Activated CD8-positive, alpha-beta memory T cell treated with anti-CD3 and anti-CD28 coated beads, Interleukin-2, amount 10 ng/mL, durations not matched to agents 7 days and 5 days (primary cell): ENCODE results near the gene THPO. TPM values are rescaled to one million over a fixed set of nuclear protein-coding genes. Genes with fewer than 3 reads are reported as not detected.

Experiments used
- ATAC-seq: fragments of 150-1000 bp; cut with Tn5 transposase; one replicate; pipeline ENCODE4 v1.10.0; 2021; ENCODE audit warnings: moderate library complexity
- CTCF ChIA-PET: fragments of 350-600 bp; sonication (Branson Sonifier 250); formaldehyde crosslinking; loops from one replicate; lab custom pipeline; 2021; ENCODE audit warnings: antibody characterized with exemption; lab: Charles Lee
- DNase-seq: peaks from one replicate; pipeline ENCODE4 v3.0.0-alpha.2; 2020
- H3K27ac Mint-ChIP-seq: one replicate; pipeline ENCODE4 v1.8.0; 2021; ENCODE audit warnings: mild to moderate bottlenecking, mixed read lengths
- H3K27me3 Mint-ChIP-seq: one replicate; pipeline ENCODE4 v1.8.0; 2021; ENCODE audit warnings: mixed read lengths
- H3K36me3 Mint-ChIP-seq: one replicate; pipeline ENCODE4 v1.8.0; 2021; ENCODE audit warnings: mild to moderate bottlenecking, mixed read lengths
- H3K4me1 Mint-ChIP-seq: one replicate; pipeline ENCODE4 v1.8.0; 2021; ENCODE audit warnings: mixed read lengths
- H3K4me3 Mint-ChIP-seq: one replicate; pipeline ENCODE4 v1.8.0; 2021; ENCODE audit warnings: mild to moderate bottlenecking, moderate library complexity, mixed read lengths
- H3K9me3 Mint-ChIP-seq: one replicate; pipeline ENCODE4 v1.8.0; 2022; ENCODE audit warnings: low read depth, mixed read lengths
- total RNA-seq, 2 experiments: library from RNA; stranded (reverse); gene quantifications; one replicate each; pipeline ENCODE4 v1.2.3, GENCODE V29; 2021

The THPO gene
- total RNA-seq, 2 experiments from 2014 or later: not detected

DNA sequence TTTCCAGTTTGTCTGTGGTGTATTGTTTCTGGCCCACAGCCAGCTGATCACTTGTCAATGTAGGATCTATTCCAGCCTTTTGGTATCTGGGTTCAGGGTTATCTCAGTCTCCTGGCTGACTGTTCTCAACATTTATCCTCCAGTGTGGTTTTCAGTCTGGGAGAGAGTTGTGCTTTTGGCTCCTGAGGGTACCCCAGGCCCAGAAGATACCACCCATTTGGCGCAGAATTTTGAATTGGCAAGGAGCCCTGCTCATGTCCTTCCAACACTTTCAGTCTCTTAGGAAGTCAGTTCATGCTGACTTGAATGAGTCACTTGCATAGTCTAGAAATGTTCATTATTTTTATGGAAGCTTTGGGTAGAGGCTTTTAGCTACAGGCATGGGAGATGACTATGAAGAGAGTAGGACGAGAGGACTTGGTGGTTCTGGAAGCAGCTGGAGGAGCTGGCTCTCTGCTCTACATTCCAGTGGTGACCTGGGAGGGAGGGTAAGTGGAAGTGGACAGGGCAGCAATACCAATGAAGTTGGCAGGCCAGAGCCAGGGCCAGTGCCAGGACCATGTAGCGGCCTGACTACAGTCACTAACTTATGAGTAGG, 9.3 kb downstream of the THPO start:
- peaks cover 29% of the 10 kb centered on the region for H3K4me1 Mint-ChIP-seq
- no peaks in the 10 kb centered on the region for H3K9me3 Mint-ChIP-seq
- peaks cover 5% of the 10 kb centered on the region for H3K27me3 Mint-ChIP-seq
- no peak overlapping the region for H3K27ac Mint-ChIP-seq
- H3K36me3 Mint-ChIP-seq: peaks cover 39% of the 10 kb centered on the region
- no peak for DNase-seq
- no peak overlapping the region for H3K4me3 Mint-ChIP-seq
- CTCF ChIA-PET: interaction anchor here (1.3 to 5.4 kb wide), 4 partner anchors 10 to 175 kb away, joined by 3 to 36 read pairs (median 3); no protein-coding TSS in a partner anchor
- no peak for ATAC-seq

GRCh38 chr3:184368116-184368515, 9.9 kb downstream of the THPO start:
- CTCF ChIA-PET: interaction anchor here (1.1 to 1.4 kb wide), 4 partner anchors 9 to 176 kb away, joined by 3 read pairs; no protein-coding TSS in a partner anchor
- no peak for DNase-seq
- Mint-ChIP-seq H3K27me3 (no peaks in the 10 kb centered on the region), H3K9me3 (no peaks in the 10 kb centered on the region), H3K27ac (no peak overlapping the region), H3K4me3 (no peak overlapping the region), H3K4me1 (peaks cover 32% of the 10 kb centered on the region), H3K36me3 (peaks cover 41% of the 10 kb centered on the region)
- no peak for ATAC-seq

DNA sequence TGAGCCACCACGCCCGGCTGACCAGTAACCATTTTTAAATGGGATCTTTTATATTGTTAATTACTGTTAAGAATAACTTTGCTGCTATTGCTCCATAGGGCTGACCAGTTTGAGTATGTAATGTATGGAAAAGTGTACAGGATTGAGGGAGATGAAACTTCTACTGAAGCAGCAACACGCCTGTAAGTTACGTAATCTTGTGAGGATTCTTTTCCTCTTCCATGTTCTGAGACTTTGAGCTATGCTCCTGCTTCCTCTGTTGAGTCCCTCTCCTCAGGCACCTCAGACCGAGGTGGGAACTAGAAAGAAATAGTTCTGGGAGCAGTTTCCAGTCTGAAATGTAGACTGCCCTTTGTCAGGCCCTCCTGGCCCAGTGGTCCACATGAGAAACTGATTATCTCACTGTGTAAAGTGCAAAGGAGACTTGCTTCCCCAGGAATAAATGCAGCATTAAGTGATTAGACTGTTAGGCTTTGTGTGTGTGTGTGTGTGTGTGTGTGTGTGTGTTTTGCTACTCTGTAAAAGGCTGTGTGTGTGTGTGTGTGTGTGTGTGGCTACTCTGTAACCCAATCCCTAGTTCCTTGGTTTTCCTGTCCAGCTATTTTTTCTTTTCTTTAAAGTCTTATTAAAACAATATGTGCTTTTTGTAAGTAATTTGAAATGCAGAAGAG, 11.3 kb downstream of the THPO start:
- H3K27me3 Mint-ChIP-seq: no peaks in the 10 kb centered on the region
- H3K36me3 Mint-ChIP-seq: peaks cover 41% of the 10 kb centered on the region
- ATAC-seq: no peak
- H3K4me1 Mint-ChIP-seq: peaks cover 31% of the 10 kb centered on the region
- DNase-seq: no peak
- CTCF ChIA-PET: interaction anchor here (1.1 to 1.8 kb wide), 2 partner anchors 14 to 147 kb away, joined by 3 to 6 read pairs; no protein-coding TSS in a partner anchor
- H3K9me3 Mint-ChIP-seq: no peaks in the 10 kb centered on the region
- H3K4me3 Mint-ChIP-seq: no peak overlapping the region
- H3K27ac Mint-ChIP-seq: no peak overlapping the region

DNA sequence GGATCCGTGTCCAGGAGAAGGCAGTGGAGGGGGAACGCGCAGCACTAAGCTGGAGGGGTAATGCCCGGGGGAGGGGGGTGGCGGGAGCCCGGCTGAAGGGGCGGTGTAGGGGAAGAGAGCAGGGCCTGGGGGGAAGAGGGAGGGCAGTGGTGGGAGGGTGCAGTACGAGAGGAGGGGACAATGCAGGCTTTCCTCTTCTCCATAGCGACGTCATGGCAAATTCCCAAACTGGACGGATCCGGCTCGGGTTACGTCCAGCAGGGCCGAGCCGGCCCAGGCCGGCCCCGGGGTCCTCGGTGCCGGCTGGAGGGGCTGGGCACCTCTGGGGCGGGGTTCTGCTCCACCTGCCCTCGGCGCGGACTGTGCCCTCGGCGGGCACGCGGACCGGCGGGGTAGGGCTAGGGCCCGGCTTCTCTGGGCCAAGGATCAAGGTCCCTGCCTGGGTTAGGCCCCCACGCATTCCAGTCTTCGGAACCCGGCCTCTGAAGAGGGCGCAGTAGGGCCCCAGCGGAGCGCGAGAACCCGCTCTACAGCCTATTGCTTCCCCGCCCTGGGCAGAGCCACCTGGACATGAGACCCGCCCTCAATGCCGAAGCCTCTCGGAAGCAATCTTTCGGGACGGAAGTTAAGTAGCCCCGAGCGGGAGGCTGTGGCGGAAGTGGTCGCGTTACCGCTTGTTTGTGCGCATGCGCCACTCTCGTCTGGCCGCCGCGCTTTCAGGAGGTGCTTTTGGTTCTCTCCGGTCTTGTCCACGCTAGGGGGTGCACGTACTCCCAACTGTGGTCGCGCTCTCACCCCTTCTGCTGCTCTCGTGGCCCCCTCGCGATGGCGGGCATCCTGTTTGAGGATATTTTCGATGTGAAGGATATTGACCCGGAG, 15.1 kb downstream of the THPO start:
- H3K36me3 Mint-ChIP-seq: peaks cover 29% of the 10 kb centered on the region
- H3K27ac Mint-ChIP-seq: peak overlapping the region; percentile 96
- H3K27me3 Mint-ChIP-seq: peaks cover 5% of the 10 kb centered on the region
- CTCF ChIA-PET: interaction anchor here (1.2 to 1.6 kb wide), 6 partner anchors 9 to 478 kb away, joined by 3 to 11 read pairs (median 3); partner anchors contain the start of gene PARL
- peak; percentile 99 for DNase-seq
- peak; percentile 86 for ATAC-seq
- peaks cover 36% of the 10 kb centered on the region for H3K4me1 Mint-ChIP-seq
- H3K9me3 Mint-ChIP-seq: no peaks in the 10 kb centered on the region
- H3K4me3 Mint-ChIP-seq: peak overlapping the region; percentile 94

DNA sequence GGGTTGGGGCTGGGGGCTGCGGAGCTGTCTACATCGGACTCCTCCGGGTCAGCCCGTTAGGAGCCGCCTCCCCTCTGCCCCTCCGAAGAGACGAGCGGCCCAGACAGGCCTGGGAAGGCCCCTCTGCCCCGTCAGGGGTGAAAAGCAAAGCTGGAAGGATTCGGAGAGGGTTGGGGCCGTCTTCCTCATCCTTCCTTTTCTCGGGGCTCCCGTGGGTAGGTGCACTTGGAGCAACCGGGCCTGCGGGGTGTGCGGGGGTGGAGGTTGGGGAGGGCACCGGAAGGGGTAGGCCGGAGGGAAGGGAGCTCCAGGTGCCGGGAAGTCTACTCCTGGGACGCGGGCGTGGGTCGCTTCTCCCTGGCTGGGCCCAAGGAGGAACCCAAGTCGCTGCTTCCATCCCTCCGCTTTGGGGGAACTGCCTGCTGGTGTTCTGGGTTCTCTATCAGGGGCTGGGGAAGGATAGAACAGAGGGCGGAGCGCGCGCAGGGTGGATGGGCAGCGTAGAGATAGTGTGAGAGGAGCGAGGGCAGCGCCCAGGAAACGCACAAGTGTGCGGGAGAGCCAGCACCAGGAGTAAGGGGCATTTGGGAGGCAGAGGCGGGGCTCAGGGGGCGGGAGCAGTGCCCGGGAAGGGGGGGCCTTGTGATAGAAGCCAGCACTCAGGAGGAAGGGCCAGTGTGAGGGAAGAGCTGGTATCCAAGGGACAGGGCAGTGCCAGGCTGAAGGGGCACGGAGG, 15.9 kb downstream of the THPO start:
- Mint-ChIP-seq H3K4me1 (peaks cover 36% of the 10 kb centered on the region), H3K4me3 (peak overlapping the region; percentile 94), H3K9me3 (no peaks in the 10 kb centered on the region), H3K36me3 (peaks cover 23% of the 10 kb centered on the region), H3K27ac (peak overlapping the region; percentile 96), H3K27me3 (peaks cover 5% of the 10 kb centered on the region)
- peak; percentile 28 for ATAC-seq
- peak; percentile 65 for DNase-seq
- CTCF ChIA-PET: interaction anchor here (0.8 to 1.7 kb wide), 9 partner anchors 9 to 478 kb away, joined by 3 to 11 read pairs (median 3); partner anchors contain the start of genes EPHB3 and PARL

- Mint-ChIP-seq H3K4me1 (peaks cover 31% of the 10 kb centered on the region), H3K27ac (peak within 1 kb of the TSS; percentile 96), H3K9me3 (no peaks in the 10 kb centered on the region), H3K4me3 (peak within 1 kb of the TSS; percentile 94), H3K27me3 (peaks cover 5% of the 10 kb centered on the region), H3K36me3 (peaks cover 18% of the 10 kb centered on the region)
- CTCF ChIA-PET: interaction anchor here (0.8 to 1.7 kb wide), 8 partner anchors 9 to 200 kb away, joined by 3 to 11 read pairs (median 3); partner anchors contain the start of gene EPHB3
- DNase-seq (peak; percentile 61), ATAC-seq (peak; percentile 50)
Observed at GRCh38 chr3:184361532-184361931, 16.5 kb downstream of the THPO start, which contains the start of the genes CLCN2 and POLR2H. CLCN2 (minus strand) TSS chr3:184361605; CDS start chr3:184361479, 126 bp downstream. POLR2H (plus strand) TSS chr3:184361710; CDS start chr3:184363493, 1,783 bp downstream.

- DNase-seq: no peak
- Mint-ChIP-seq H3K9me3 (no peaks in the 10 kb centered on the region), H3K4me1 (peaks cover 28% of the 10 kb centered on the region), H3K27ac (no peak overlapping the region), H3K36me3 (peaks cover 15% of the 10 kb centered on the region), H3K27me3 (peaks cover 5% of the 10 kb centered on the region), H3K4me3 (peak overlapping the region; percentile 63)
- no peak for ATAC-seq
- CTCF ChIA-PET: interaction anchor here (0.9 to 2.0 kb wide), 3 partner anchors 8 to 72 kb away, joined by 3 to 6 read pairs (median 3); no protein-coding TSS in a partner anchor
Observed at GRCh38 chr3:184360929-184361531, 17.0 kb downstream of the THPO start.

GRCh38 chr3:184360070-184360928, 17.7 kb downstream of the THPO start:
- CTCF ChIA-PET: interaction anchor here (1.0 to 2.0 kb wide), 3 partner anchors 11 to 180 kb away, joined by 3 to 6 read pairs (median 3); no protein-coding TSS in a partner anchor
- ATAC-seq: no peak
- DNase-seq: no peak

GRCh38 chr3:184359610-184360009, 18.4 kb downstream of the THPO start:
- H3K9me3 Mint-ChIP-seq: no peaks in the 10 kb centered on the region
- ATAC-seq (no peak), DNase-seq (no peak)
- H3K36me3 Mint-ChIP-seq: peaks cover 5% of the 10 kb centered on the region
- no peak overlapping the region for H3K4me3 Mint-ChIP-seq
- peaks cover 18% of the 10 kb centered on the region for H3K4me1 Mint-ChIP-seq
- CTCF ChIA-PET: interaction anchor here (1.0 to 2.0 kb wide), 2 partner anchors 12 to 181 kb away, joined by 3 to 6 read pairs; no protein-coding TSS in a partner anchor
- H3K27me3 Mint-ChIP-seq: peaks cover 5% of the 10 kb centered on the region
- H3K27ac Mint-ChIP-seq: no peak overlapping the region

More at GRCh38 chr3:184360070-184360928, 17.7 kb downstream of the THPO start:
- peaks cover 5% of the 10 kb centered on the region for H3K27me3 Mint-ChIP-seq
- no peaks in the 10 kb centered on the region for H3K9me3 Mint-ChIP-seq
- H3K27ac Mint-ChIP-seq: no peak overlapping the region
- peaks cover 11% of the 10 kb centered on the region for H3K36me3 Mint-ChIP-seq
- peaks cover 25% of the 10 kb centered on the region for H3K4me1 Mint-ChIP-seq
- H3K4me3 Mint-ChIP-seq: peak overlapping the region; percentile 63

GRCh38 chr3:184358921-184359350, 19.1 kb downstream of the THPO start:
- DNase-seq: no peak
- peaks cover 5% of the 10 kb centered on the region for H3K27me3 Mint-ChIP-seq
- peaks cover 2% of the 10 kb centered on the region for H3K36me3 Mint-ChIP-seq
- H3K4me3 Mint-ChIP-seq: no peak overlapping the region
- CTCF ChIA-PET: interaction anchor here (0.9 to 1.1 kb wide), 2 partner anchors 10 to 155 kb away, joined by 3 read pairs; no protein-coding TSS in a partner anchor
- H3K27ac Mint-ChIP-seq: no peak overlapping the region
- H3K4me1 Mint-ChIP-seq: peaks cover 14% of the 10 kb centered on the region
- no peaks in the 10 kb centered on the region for H3K9me3 Mint-ChIP-seq
- no peak for ATAC-seq
